Peyer's patch (tissue), 4 donors: ENCODE measurements around the gene CADPS2.

Source experiments
- POLR2A ChIP-seq, 2 donors: fragments of 450-650 bp; IDR thresholded peaks; one replicate each; pipeline ENCODE4 v1.5.1; 2017; ENCODE audit warnings: antibody characterized with exemption in 2 of 2, mild to moderate bottlenecking in 2 of 2, moderate library complexity in 2 of 2
- TF ChIP-seq, protein P1 (sequence below), 6 experiments: fragments of 450-650 bp in 4 of 6; fragments of 200-600 bp in 2 of 6; sonication (generic) in 1 of 6; IDR thresholded peaks; one replicate each; pipeline ENCODE4 v1.5.1; 2017 to 2019; ENCODE audit warnings: antibody characterized with exemption in 6 of 6, mild to moderate bottlenecking in 3 of 6, moderate library complexity in 1 of 6

- TF ChIP-seq, protein P1, sequence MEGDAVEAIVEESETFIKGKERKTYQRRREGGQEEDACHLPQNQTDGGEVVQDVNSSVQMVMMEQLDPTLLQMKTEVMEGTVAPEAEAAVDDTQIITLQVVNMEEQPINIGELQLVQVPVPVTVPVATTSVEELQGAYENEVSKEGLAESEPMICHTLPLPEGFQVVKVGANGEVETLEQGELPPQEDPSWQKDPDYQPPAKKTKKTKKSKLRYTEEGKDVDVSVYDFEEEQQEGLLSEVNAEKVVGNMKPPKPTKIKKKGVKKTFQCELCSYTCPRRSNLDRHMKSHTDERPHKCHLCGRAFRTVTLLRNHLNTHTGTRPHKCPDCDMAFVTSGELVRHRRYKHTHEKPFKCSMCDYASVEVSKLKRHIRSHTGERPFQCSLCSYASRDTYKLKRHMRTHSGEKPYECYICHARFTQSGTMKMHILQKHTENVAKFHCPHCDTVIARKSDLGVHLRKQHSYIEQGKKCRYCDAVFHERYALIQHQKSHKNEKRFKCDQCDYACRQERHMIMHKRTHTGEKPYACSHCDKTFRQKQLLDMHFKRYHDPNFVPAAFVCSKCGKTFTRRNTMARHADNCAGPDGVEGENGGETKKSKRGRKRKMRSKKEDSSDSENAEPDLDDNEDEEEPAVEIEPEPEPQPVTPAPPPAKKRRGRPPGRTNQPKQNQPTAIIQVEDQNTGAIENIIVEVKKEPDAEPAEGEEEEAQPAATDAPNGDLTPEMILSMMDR (IDR thresholded peaks at IDR 0.05): no peak
- TF ChIP-seq POLR2A (IDR thresholded peaks at IDR 0.05): no peak
Measured at GRCh38 chr7:122699017-122699416, 187.2 kb downstream of the CADPS2 start, which contains the start of gene RNF133.
